GM19468 (cell line): Measurements from ENCODE around the gene NUDT21.

Source experiments
- ATAC-seq: cut with Tn5 transposase; IDR thresholded peaks from one replicate; pipeline ENCODE4 v1.9.1; 2021; ENCODE audit warnings: mild to moderate bottlenecking, moderate library complexity, moderate number of reproducible peaks; ENCODE audit not compliant: unreplicated experiment; ENCODE audit errors: extremely low read depth

The NUDT21 gene

DNA sequence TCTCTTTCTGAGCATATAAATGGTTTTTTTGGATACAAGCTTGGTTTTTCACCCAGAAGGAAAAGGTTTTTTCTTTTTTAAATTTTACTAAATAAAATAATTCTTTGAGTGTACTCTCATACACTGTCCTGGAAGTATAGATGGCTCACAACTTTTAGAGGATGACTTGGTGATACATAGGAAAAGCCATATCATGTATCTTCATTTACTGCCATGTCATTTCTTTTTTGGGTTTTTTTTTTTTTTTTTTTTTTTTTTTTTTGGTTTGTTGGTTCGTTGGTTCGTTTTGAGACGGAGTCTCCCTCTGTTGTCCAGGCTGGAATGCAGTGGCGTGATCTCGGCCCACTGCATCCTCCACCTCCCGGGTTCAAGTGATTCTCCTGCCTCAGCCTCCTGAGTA, 12.0 kb upstream of the NUDT21 start:
- ATAC-seq, result no peak

DNA sequence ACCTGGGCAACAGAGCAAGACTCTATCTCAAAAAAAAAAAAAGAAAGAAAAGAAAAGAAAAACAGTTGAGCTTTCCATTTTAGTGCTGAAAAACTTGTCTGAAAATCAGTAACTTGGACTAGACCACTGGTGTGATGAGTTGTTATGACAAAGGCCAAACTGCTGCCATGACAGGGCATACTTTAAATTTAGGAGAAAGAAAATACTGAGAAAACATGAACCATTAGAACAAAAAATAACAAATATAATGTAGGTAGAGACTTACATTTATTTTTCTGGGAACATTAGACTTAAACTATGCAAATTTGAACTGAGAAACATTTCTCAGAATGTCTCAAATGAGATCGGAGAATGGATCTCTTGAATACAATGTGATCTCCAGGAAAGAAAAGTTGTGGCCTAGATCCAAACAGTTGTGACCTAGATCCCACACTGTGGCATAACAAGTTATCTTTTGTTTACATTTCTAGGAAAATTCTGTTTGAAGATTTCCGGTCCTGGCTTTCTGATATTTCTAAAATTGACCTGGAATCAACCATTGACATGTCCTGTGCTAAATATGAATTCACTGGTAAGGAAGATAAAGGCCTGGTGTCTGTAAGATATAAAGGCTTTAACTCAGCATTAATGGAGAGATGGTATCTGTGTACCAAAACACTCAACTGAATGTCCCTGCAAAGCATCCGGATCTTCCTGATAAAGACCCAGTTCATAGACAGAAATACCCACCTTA, 11.1 kb upstream of the NUDT21 start:
- ATAC-seq, result no peak

DNA sequence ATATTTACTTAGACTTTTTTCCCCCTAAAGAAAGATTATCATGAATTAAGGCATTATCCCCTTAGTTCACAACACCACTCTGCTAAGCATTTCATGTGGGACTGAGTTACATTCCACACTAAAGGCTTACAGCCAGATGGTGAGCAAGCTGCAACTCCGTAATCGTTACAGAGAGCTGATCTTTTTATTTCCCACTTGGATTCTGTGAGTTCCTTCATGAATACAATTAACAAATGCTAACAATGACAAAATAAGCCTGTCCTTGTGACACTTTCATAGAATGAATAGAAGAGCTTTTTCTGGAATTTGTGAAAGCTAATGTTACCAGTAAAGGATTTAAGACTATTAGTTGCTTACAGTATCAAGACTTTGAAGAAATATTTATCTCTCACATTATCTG, 9.0 kb upstream of the NUDT21 start:
- no peak for ATAC-seq

DNA sequence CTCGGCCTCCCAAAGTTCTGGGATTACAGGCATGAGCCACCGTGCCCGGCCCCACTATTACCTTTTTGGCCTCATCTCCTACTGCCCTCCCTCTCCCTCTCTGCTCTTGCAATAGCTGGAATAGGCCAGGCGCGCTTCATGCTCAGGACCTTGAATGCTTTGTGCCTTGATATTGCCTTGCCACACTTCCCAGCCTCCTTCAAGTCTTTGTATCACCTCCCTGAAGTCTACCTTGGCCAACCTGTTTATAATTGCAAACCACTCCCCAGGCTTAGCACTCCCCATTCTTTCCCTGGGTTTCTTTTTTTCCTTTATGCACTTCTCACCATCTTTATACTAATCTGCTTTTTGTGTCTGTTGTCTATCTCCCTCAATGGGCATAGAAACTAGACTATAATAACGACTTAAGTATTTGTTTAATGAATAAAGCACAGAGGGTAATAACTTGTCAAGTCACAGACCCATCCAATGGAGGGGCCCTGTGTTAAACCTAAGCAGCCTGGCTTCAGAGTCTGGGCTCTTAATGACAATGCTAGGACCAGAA, 6.9 kb upstream of the NUDT21 start:
- no peak for ATAC-seq

DNA sequence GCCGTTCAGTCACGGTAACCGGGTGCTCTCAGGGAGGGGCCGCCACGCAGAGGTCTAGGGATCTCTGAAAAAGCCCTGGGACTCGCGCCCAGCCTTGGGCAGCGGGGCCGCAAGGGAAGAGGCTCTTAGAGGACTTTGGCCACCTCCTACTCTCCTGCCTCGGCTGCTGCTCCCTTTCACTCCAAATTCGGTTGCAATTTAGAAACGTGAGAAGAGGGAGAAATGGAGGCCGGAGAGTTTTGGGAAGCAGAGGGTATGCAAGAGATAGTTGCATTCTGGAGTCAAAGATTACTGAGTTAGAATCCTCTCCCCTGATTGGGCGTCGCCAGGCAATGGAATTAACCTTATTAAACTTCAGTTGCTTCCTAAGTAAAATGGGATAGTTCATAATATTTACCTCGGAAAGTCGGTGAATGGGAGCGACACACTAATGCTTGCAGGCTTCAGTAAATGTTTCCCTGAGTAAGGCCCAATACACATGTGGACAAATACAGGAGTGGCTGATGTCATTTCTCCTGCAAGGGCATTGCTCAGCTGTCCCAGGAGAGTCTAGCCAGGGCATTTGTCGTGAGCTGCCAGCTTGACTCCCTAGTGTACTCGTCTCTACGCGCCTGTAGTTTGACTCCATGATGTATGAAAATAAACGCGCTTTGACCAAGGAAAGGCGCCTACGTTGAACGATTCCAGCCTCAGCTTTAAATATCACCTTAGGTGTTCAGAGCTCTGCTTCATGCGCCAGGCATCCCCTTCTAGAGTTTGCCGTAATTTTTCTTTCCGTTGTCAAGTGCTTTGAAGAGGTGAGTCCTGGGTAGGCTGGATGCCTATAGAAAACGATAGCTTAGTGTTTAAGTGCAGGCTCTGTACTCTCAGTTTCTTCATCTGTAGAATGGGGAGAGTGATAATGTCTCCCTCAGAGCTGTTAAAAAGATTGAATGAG, 889 bp upstream of the NUDT21 start:
- peak; percentile 6 for ATAC-seq

DNA sequence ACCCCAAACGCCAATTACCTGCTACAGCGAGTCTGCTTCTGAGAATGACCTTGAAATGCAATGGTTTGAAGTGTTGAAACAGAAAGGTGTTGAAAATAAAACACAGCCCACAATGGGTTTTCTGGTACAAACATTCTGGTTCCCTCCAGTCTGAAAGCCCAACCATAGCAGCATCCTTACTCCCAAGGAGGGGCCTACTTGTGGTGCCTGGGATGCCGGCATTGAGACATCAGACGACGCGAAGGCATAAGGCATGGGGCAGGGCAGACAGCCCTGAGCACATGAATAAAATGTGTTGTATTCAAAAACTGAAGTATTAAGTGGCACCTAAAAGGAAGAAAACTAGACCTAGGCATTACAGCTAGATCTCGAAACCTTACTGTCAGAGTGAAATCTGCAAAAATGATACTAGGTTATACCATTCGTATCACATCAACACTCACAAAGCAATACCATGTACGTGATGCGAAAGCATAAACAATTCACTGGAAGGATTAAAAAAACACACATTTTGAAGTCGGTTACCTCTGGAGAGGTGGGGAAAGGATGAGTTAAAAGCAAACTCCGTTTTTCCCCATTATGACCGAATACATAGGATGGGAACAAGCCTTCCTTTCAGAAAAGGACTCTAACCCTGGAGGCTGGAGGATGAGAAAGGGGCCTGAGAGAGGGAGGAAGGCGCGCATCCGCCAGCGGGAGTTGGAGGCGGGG, 702 bp downstream of the NUDT21 start:
- no peak for ATAC-seq

DNA sequence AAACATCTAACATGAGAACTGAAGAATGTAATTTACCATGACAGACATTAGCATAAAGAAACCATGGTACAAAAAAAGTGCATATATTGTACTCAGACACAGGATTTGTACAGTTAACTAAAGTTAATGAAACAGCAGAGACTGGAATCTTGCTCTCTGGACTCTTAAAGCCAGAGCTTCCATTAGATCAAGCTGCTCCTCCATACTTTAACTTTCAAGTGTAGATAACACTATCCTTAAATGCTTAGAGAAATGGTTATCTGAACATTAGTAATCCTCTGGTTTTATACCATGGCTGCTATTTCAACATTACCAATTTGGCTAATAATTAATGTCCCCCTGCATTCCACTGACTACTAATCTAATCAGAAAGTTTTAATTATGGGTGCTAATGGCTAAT, 3.1 kb downstream of the NUDT21 start:
- ATAC-seq, result no peak

DNA sequence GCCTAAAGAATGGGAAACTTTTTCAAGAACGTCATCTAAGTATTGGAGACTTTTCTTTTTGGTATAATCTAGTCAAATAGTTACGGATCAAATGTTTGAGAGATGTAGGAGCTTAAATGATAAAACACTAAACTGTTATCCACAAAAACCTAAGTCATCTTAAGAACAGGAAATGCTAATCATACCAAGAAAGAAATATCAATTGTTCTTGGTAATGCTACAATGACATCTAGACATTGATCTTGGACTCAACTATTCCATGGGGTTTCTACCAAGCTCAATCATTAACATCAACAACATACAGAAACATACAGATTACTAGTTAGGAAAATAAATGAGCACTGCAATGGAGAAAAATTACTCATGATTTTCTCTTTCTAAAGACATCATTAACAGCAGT, 3.8 kb downstream of the NUDT21 start:
- ATAC-seq, result no peak

DNA sequence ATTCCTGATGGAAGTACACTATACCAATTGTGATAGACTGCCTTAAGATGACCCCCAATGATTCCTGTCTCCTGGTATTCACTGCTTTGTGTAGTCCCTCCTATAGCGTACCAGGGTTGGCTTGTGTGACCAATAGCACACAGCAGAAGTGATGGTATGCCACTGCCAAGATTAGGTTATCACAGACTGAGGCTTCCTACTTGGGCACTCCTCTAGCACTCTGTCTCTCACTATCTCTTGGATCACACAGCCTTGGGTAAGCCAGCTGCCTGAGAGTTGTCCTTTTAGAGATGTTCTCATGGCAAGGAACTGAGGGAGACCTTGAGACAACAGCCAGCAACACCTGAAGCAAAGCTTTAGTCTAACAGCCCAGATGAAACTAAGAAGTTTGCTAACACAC, 13.1 kb downstream of the NUDT21 start:
- no peak for ATAC-seq

DNA sequence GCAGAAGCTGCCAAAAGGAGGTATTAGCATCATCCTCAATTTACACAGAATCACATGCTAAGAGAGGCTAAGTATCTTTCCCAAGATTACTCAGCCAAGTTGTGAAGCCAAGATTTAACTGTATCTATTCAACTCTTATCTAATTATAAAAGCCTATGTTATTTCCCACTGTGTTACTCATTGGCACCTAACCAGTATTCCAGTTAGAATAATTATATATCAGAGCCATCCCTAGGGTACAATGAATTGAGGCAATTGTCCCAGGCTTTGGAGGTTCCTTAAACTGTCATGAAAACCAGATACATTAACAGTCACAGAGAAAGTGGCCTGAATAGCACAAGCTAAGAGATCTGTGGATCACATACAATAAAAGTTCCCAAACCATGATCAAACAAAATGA, 14.9 kb downstream of the NUDT21 start:
- no peak for ATAC-seq

DNA sequence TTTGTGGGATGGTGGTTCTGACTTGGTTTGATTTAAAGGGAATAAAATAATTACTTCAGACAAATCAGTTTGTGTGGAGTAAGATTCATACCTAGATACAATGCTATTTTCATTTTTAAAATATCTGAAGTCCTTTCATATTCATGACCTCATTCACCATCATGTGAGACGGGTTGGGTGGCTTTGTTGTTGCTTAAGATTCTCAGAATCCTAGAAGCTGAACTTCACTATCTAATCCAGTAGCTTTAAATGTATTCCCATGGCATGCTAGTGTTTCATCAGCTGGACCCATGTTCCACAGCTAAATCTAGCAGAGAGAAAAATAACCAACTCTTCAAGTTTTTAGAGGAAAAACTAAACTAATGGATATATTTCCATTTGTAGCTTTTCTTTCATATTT, 23.0 kb downstream of the NUDT21 start:
- ATAC-seq, result no peak

DNA sequence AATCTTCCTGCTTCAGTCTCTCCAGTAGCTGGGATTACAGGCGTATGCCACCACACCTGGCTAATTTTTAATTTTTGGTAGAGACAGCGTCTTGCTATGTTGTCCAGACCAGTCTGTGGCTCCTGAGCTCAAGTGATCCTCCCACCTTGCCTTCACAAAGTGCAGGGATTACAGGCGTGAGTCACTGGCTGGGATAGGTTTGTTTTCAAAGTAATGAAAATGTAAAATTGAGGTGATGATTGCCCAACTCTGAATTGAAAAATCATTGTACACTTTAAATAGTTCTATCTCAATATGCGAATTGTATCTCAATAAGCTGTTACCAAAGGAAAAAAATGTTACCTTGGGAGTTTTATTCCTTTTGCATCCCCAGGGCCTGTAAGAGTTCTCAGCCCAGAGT, 24.5 kb downstream of the NUDT21 start:
- ATAC-seq, result no peak

DNA sequence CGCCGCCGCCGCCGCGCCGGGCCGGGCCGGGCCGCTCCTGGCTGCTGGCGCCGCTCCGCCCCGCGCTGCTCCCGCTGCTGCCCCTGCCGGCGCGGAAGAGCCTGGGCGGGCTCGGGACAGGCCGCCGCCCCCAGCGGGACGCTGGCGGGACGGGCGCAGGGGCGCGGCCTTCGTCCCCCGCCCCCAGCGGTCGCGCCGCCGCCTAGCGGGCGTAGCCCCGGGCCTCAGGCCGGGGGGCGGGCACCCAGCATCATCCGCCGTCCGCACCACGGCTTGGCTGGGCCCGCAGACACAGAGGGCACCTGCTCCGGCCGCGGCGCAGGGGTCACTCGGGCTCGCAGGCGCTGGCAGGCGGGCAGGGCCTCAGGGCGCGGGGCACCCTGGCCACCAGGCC, 25.7 kb downstream of the NUDT21 start, which contains the start of gene AMFR:
AMFR (minus strand) TSS at position 107 of the 394 bp plus-strand sequence. CDS start 218 bp downstream, outside the sequence.
- peak; percentile 51 for ATAC-seq

DNA sequence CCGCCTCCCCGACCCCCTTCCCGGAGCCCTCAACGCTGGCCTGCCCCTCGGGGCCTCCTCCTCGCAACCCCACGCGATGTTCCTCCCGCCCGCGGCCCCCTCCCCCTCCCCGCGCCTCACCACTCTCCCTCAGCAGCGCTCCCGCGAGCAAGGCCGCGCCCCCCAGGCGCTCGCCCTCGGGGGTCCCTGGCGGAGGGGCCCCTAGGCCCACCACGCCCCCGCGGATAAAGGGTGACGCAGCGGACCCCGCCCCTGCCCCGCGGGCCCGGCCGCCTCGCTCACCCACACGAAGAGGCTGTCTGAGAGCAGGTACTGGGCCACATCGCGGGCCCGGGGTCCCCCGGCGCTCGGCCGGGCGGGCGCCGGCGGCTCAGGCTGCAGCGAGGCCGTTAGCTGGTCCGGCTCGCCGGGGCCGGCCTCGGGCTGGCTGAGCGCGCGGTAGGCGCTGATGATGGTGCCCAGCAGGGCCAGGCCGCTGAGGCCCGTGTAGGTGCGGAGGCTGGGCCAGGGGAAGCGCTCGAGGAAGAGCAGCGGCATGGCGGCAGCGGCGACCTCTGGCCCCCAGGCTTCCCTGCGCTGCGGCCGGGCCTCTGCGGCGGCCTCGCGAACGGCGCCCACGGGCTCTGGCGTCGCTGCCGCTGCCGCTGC, 26.2 kb downstream of the NUDT21 start:
- peak; percentile 10 for ATAC-seq

DNA sequence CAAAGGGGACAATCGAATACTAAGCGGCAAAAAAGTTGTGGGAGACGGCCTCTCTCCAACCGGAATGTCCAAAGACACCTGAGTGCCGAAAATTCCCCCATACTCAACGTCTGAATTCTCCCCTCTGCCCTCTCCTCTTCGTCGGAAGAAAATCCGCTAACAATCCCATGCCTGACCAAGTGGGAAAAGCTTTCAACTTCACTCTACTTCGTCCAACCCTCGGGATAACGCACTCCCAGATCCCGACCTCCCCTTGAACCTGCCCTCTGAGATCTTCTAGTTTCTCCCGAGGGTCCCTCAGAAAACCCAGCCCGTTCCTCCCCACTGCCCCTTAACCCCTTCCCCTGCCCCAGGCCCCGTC, 26.7 kb downstream of the NUDT21 start:
- no peak for ATAC-seq

DNA sequence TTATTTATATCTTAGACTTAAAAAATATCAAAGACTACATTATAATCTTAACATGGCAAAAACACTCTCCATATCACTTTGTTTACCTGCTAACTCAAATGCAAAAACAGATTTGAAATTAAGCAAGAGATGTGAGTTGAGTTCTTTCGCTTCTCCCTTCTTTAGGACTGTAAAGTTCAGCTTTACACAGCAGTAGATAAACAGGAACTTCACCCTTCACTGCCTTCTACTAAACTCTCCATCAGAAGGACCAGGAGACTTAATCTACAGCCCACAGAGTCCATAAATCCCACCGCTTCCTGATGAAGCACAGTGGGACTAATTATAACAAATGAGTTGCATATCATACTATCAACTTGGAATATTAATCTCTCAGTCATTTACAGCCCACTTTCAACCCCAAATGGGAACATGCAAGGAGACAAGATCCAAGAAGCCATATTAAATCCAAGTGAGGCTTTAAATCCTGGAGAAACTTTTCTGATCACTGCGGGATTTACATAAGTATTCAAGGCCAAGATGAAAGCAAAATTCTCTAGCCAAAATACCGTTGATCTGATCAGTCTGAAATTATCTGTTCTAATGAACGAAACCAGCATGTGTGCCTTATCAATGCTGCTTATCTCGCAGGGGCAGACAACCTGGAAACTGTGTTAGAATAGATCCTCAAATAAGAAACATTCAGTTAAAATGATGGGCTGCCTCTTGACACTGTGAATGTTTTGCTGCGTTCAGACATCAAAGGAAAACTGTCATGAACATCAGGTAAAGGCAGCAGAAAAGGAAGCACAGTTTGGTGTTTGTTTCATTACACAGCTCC, 27.3 kb downstream of the NUDT21 start:
- ATAC-seq, result no peak

DNA sequence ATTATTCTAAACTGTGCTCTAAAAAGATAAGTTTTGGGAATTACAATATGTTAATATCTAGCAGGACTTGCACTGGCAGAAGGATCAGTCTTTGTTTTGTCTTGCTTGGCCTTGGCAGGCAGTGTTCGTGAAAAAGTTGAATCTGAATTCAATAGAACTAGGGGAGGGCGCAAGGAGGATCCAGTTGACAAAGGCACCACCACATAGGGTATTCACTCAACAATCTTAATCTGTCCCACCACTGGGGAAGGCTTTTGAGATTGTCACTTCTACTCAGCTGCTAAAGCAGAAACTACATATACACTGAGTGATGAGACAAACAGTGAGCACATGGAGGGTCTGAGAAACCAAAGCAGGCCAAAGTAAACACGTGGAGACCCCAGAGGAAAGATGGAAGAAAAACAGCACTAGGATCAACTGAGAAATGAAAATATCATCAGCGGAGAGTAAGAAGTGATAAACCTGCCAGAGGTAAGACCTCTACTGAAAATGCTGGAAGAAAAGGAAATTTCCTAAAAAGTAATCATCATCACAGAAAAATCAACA, 28.2 kb downstream of the NUDT21 start:
- ATAC-seq, result no peak

DNA sequence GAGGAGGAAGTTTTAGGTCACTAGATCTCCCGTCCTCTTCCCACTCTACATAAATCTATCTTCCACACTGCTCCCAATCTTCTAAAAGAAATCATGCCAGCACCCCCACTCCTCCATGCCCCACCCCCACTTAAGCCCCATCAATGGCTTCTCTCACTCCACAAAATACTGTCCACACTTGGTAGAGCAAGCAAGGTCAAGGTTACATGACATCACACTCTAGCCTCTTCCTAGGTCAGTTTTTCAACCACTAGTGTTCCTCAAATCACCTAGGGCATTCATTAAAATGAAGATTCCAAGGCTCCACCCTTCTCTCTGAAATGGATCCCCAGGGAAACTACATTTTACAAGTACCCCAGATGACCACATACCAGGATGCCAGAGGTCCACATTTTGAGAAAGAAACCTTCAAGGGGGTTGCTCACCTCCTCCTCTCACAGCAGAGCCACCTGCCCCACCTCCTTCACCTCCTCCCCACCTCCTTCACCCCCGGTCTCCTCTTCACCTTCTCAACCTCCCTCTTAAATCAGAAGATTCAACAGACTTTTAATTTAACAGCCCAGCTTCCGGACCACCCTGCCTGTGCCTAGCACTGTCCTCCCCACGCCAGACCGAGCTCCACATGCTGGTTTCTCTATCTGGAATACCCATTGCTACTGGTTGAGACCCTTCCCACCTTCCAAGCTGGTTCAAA, 29.0 kb downstream of the NUDT21 start:
- ATAC-seq, result no peak
